COLO829 (cell line): Measurements from ENCODE around the gene PLEKHH1.
"Not testable (repeated sequence)": the region's sequence is repeated elsewhere in the genome, so short reads cannot be mapped to it uniquely, and the experiment has no call there.

Experiments used
- DNase-seq: peaks from one replicate; pipeline ENCODE4 v3.0.0; 2012; ENCODE audit warnings: low spot score

Gene PLEKHH1

DNA sequence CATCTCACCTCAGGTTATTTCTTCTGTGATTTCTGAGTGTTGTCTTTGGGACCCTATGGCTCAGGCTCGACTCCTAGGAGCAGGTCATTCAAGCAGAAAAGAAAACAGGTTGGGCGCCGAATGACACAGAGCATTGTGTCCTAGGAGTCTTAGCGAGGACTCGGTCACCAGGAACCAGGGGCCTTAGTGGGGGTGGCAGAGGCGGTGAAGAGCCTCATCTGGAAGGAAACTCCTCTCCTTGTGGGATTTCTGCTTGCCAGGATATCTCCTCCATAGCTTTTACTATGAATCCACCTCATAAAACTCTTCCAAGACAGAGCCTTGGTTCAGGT, 630 bp downstream of the PLEKHH1 start:
- no peak for DNase-seq

DNA sequence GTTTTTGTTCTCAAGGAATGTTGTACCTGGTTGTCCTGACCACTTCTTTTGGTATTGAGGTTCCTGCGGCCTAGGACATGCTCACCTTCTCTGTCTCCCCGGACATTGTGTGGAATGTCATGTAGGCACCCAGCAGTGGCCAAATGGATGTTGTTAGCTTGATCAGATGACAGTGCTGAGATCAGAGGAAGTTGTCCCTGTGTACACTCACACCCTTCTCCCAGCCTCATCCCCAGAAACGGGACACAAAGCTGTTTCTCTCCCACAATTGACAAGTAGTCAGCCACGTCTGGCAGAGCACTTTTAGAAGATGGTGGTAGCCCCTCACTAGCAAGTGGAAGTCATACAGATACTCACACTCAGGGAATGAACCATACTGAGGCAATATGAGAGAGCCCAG, 3.0 kb downstream of the PLEKHH1 start:
- no peak for DNase-seq

DNA sequence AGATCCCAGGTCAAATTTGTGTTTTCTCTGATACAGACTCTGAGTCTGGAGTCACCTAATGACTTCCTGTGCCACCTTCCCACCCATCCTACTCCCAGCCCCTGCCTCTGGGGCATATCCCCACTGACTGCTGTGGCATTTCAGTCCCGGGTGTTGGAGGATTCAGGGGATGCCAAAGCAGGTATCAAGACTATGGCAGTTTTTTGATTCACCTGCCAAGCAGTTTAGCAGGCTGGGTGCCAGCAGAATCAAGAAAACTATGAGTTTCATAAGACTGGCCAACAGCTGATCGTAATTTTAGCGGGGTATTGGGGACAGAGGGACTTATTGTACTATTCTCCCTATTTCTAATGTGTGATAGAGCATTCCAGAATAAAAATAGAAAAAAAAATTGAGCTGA, 4.6 kb downstream of the PLEKHH1 start:
- DNase-seq: no peak

DNA sequence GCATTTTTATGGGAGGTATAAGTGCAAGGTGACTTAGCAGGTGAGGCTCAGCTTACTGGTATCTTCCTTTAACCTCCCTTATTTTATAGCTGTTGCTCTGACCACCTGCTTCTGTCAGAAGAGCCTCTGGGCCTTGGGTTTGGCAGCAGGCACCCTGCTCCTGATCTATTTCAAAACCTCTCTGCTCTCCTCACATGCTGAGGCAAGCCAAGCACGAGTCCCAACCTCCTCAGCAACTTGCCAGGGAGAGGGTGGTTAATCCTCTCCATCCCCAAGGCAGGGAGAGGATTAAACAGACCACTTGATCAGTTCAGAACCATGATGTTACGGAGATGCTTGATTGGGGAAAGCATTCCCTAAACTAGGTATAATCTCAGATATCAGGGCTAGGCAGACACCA, 5.4 kb downstream of the PLEKHH1 start:
- DNase-seq: no peak

DNA sequence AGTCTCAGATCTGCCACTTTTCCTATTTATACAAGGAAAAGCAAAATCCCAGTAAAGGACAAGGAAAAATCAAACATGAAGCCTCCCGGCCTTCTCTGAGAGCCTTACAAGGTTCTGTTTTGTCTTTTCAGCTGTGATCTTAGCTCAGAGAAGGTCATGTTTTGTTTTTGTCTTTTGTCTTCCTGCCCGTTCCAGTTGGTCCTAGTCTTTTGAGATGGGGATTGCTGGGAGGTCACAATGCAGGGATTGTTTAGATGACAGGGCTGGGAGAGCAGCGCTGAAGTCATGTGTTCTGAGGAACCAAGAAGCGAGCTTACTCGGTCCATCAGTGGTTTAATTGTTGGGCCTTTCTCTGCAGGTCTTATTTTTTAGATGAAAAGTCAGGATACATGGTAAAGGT, 6.0 kb downstream of the PLEKHH1 start:
- DNase-seq: peak; percentile 89

DNA sequence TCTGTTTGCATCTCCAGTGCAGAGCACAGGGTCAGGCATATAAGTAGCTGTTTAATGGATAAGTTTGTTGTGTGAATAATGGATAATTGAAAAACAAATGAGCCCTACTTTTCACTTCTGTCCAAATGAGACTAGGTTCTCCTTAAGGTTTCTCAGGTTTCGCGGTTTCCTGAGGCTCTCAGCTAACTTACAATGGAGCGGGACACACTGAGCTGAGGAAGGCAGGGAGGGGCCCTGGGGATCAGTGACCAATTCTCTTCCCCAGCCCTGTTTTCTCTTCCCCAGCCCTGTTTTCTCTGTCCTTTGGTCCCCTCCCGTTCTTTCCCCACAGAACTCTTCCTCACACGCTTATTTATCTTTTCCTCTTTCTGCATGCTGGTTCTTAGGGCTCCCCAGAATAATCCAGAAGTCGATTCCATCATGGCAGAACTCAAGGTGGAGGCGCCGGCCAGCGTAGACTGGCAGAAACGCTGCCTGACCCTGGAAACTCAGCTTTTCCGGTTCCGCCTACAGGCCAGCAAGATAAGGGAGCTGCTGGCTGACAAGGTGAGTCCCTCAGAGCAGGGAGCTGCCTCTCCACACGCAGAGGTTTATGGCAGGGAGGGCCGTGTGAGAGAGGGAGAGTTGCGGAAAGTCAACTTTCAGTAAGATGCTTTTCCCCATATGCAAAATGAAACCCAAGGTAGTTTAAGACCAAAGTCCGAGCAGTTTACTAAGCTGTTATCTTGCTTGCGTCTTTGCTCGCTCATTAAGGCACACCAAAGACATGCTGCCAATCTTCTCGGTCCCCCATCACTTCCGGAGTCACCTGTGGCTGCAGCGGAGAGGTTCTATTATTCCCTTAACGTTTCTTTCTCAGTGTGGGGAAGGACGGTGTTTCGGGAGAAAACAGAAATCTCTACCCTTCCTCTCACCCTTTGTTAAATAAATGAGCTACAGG, 8.6 kb downstream of the PLEKHH1 start:
- DNase-seq: no peak

DNA sequence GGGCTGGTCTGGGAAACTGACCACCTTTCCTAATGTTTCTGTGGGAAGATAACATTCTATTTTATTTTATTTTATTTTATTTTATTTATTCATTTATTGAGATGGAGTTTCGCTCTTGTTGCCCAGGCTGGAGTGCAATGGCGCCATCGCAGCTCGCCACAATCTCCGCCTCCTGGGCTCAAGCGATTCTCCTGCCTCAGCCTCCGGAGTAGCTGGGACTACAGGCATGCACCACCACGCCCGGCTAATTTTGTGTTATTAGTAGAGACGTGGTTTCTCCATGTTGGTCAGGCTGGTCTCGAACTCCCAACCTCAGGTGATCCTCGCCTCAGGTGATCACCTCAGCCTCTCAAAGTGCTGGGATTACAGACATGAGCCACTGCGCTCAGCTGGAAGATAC, 9.5 kb downstream of the PLEKHH1 start:
- not testable (repeated sequence) for DNase-seq

DNA sequence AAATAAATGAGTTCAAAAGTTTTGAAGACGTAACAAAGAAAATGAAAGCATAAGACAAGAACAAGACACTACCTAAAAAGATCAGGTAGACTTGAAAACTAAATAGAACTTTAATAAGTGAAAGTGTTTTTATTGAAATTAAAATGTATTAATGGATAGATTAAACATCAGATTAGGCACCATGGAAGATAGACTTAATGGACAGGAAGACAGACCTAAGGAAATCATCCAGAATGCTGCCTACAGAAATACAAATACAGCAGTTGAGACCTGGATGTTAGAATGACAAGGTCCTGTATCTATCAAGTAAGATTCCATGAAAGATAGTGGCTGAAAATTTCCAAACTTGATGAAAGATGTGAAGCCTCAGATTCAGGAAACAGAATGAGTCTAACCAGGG, 11.5 kb downstream of the PLEKHH1 start:
- DNase-seq: no peak

DNA sequence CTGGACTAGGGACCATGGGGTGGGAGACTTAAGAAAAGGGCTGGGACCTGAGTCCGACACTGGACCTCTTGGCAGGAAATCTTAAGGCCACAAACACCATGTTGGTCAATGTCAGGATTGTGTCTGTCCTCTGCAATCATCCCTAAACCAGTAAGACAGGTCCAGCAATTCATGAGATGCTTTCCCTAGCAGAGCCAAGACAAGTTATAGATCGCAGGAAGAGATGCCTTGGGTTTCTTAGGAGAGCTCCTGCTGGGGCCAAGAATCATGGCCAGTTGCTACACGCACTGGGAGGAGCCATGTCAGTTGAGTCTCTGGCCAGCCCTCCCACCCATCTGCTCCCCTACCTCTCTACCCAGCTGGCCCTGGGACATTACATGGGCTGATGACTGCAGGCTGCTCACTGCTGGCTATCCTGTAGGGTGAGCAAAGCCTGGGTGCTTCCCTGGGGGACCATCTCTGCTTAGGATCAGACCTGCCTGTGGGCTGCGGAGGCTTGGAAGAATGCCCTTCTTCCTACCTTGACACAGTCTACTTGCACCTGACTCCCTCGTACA, 14.2 kb downstream of the PLEKHH1 start:
- DNase-seq: no peak

DNA sequence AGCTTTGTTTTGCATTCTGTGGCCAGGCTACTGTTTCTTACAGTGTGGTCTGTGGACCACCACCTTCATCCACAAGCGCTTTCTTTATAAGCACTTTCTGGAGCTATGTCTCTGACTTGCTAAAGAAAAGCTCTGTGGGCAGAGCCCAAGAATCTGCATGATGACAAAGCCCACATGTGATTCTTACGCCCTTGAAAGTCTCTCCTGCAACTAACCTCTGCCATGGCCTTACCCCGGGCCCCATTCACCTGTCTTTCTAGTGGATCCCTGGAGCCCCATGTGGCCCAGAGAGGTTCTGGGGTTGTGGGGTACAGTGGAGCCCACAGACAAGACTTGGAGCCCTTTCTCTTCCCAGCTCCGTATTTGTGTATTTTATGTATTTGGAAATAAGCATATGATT, 16.6 kb downstream of the PLEKHH1 start:
- no peak for DNase-seq

DNA sequence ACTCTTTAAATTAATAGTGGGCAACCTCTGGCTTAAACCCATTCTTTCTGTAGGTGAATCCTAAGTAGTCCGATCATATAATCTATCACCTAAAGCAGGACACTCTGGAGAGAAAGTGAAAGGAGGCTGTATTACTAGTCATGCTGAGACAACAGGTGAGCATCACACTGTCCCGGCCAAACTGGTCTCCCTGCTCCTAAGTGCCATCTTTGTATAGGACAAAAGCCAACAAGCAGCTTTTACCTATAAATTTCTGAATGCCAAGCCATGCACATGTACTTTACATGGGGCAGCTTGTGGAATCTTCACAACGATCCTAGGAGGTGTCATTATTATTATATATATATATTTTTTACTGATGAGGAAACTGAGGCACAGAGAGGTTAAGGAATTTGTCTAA, 18.0 kb downstream of the PLEKHH1 start:
- DNase-seq: no peak

DNA sequence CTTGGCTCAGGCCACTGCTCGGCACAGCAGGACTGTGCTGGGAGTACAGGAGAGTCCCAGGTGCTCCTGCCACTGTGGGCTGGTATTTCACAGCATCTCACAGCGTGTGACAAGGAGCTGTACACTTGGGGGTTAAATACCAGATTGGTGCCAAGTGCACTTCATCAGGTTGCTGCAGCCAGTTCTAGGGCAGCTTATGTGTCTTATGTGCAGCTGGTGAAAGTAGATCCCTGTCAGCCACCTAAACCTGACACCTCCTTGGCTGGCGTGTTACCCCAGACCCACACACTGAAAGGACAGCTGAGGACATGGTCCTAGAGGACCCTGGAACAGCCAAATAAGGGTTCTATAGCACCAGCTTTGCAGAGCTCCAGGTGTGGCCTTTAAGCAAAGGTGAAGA, 18.9 kb downstream of the PLEKHH1 start:
- no peak for DNase-seq

DNA sequence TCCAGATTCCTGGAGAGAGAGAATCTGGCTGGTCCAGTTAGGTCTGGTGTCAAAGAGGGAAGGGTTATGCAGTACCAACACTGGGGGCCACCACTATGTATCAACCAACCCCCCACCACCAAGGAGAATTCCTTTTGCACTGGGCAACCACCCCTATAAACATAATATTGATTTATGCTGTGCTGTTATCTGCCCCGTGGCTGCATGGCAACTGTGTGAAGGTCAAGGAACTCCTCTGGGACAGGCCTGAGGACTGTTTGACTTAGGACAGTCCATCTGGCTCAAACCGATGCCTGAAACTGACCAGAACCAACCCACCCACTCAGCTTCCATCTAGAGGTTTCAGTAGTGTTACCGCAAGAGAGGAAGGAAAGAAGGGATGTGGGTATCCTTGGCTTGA, 20.5 kb downstream of the PLEKHH1 start:
- no peak for DNase-seq

DNA sequence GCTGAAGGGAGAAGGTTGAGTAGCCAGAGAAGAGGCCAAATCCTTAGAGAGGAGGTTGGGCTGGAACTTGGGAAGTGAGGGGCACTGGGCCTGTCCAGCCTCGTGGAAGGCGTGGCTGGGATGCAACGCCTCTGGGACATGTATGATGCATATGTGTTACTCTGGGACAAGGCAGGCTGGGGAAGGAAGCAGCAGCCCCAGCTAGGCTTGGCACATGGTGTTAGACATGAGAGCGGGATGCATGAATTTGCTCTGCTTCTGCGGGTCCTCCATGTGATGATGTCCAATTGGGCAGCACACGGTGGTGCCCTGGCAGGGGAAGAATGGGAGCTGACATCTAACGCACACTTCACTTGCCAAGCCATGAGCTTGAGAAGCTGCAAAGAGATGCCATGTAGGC, 21.3 kb downstream of the PLEKHH1 start:
- DNase-seq: no peak

DNA sequence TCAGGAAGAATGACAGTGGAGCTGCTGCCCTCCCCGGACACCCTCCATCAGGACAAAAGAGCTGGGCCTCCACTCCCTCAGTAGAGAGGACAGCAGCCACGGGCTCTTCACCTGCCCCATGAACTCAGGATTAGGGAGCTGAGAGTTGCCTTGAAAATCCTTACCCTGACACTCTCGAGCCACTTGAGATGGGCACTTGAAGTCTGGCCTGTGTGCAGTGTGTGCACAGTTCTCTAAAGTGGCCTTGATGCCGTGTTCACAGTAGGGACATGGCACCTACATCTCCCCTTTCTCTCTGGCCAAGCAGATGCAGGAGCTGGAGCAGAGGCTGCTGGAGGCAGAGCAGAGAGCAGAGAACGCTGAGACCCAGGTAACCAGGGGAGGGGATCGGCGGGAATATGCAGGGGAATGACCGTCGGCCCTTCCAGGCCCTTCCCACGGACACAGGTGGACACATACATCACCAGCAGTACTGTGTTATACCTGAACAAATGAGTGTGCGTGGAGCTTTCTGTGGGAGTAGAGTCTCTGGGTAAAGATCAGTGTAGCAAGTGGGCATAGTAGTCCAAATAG, 22.5 kb downstream of the PLEKHH1 start:
- no peak for DNase-seq

DNA sequence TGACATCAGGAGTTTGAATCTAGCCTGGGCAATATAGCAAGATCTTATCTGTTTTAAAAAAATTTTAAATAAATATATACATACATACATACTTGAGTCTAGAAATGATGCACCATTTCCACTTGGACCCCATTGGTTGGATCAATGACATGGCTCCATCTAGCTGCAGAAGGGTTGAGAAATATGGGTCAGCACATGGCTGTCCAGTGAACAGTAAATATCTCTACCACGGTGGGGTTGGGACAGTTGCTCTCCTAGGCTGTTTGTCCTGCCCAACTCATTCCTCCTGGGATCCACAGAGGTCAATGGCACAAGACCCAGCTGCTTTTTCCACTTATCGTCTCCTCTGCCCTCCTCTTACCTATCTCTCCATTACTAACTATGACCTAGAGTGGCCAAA, 23.6 kb downstream of the PLEKHH1 start:
- no peak for DNase-seq

DNA sequence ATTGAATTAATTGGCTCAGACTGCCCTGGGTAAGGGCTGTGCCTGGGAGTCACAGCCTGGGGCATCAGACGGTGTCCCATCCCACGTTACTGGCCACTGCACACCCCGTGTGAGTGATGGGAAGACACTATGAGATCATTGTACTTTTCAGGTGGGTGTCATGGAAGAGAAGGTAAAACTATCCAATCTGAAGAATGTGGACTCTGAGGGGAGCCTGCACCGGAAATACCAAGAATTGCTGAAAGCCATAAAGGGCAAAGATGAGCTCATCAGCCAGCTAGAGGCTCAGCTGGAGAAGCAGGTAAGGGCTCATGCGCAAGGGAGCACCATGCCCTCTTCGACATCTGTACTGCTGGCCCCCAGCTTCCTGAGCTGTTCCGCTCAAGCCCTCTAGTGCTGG, 24.0 kb downstream of the PLEKHH1 start:
- DNase-seq: peak; percentile 33

DNA sequence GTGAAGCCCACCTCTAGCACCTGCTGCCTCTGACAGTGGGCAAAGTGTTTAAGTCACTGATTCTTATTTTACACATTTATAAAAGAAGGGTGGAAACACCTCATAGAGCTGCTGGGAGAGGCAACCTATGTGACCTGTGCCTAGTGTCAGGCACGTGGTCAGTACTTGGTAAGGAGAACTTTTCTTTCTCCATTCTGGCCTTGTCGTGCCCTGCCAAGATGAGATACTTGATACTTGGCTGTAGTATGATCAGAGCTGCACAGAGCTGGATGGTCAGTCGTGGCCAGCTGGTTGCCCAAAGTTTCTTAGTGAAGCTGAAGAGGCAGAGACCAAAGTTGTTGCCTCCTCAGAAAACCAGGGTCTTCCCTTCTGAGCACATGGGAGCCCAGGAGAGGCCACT, 24.6 kb downstream of the PLEKHH1 start:
- no peak for DNase-seq

DNA sequence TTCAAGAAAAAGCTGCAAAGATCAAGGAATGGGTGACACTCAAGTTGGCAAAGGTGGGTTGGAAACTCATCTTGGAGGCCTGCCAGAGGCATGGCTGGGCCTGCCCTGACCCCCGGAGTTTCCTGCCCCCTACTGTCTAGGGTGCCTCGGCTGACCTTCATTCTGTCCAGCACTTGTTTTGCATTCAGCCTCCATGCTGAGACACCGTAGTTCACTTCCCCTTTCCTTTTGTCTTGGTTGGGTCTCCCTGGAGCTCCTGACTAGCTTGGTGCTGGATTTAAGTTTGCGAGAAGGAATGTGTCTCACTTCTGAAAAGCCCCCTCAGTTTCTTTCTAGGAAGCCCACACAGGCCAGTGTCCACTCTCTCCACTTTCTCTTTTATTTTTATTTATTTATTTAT, 26.5 kb downstream of the PLEKHH1 start:
- no peak for DNase-seq

DNA sequence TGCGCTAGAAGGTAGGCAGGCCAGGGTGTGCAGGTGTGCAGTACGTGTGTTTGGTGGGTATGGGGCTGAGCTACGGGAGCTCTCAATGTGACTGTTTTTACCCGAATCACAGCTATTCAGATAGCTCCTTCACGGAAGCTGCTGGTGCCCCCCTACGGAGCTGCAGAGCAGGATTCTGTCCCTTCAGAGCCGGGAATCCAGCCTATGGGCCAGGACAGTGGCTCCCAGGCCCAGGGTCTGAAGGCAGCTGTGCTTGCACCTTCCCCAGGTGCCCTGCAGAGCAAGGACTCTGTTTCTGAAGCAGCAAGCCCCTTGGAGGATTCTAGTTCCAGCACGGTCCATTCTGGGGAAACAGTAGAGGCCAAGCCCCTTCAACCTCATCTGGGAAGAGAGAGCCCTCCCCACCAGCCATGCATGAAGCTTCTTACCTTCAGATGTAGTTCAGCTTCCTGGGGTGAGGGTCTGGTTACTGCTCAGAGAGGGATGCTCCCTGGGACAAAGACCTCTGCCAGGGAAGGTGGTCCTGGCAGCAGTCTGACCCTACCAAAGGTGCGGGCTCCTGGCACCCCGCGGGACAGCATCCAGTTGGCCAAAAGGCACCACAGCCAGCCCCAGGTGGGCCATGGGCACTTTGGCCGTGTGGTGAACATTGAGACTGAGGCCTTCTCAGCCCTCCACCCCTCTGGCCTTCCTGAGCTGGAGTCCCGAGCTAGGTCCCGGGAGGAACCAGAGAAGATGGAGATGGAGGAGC, 29.1 kb downstream of the PLEKHH1 start:
- no peak for DNase-seq

DNA sequence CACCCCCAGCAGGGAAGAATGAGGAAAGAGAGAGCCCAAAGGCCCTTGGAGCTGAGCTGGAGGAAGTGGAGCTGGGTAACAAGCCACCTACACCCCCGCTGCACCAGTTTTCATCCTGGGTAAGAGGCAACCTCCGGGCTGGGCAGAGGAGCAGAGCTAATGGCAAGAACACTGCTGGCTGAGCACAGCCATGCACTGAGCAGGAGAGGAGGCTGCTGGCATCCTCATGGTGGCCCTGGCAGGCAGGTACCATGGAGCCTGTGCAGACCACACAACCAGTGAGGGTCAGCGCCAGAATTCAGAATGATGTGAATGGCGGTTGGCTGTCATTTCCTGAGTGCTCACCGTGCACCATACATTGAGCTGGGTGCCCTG, 29.7 kb downstream of the PLEKHH1 start:
- no peak for DNase-seq

DNA sequence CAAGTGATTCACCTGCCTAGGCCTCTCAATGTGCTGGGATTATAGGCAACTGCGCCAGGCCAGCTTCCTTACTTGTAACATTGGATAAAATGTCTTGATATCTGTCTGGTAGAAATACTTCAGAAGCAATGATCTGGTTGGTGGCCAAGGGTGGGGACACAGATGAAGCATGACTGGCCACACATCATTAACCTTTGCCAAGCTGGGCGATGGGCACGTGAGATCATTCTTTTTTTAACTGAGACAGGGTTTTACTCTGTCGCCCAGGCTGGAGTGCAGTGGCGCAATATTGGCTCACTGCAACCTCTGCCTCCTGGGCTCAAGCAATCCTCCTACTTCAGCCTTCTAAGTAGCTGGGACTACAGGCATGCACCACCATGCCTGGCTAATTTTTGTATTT, 31.1 kb downstream of the PLEKHH1 start:
- DNase-seq: no peak

DNA sequence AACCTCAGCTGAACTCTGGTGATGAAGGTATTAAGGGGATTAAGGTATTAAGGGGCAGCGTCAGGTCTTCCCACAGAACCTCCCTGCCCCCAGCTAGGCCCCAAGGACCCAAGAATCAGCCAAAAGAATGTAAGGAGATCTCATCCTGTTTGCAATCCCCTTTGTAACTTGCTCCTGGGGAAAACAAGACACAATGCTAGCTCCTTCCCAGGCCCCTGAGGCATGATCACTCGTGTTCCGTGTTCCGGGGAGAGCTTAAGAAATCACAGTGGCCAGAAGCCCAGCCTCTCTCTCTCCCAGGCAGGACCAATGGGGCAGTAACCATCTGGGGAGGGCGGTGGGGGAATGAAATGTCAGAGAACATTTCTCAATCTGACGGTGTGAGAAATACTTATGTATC, 33.8 kb downstream of the PLEKHH1 start:
- no peak for DNase-seq
